ENCODE results near the gene HIPK3.

Gene HIPK3

DNA sequence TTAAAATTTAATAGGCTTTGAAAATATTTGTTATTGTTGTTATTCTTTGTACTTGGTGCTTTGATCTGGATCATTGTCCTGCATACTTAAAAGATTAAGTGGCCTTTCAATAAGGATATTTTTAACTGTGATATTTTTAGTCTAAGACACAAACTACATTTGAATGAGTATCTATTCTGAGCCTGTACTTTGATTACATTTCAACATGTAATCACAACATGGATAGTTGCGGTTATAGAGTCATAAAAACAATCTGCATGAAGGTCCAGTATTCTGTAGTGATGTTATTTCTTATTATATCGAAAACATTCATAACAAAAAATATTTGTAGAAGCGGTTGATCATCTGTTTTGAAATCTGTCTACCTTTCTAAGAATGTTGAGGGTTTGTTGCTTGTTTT, 58.6 kb downstream of the HIPK3 start:
- no peak overlapping the region for H3K27ac ChIP-seq
- H3K36me3 ChIP-seq (replicated peaks), result no peaks in the 10 kb centered on the region
- no peak for DNase-seq
- no peak overlapping the region for H3K4me3 ChIP-seq (ENCODE audit: low read depth, low read length)
- in situ Hi-C loops (cut with HindIII; ENCODE audit: low pct_ligation_motif_present, low sequenced_read_pairs), result no loop called here
- no peaks in the 10 kb centered on the region for H3K27me3 ChIP-seq (replicated peaks)
- TF ChIP-seq CTCF (IDR thresholded peaks at IDR 0.05; ENCODE audit: low read depth, low read length, missing control alignments), result no peak

DNA sequence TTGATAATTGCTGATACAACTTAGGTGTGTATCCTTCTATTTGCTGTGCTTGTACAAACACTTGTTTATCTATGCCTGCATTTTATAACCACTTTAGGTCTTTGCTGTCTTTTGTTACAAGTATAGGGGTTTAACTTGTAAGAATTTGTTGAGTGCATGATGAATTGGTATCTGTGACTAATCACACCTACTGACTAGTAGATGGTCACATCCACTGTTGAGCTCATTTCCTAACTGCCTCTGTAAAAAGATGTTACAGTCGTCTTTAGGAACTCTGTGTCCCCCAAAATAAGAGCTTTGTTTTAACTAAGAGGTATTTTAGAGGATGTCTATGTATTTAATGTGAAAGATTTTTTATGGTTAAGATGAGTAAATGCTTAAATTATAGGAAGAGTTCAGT, 60.5 kb downstream of the HIPK3 start:
- Histone ChIP-seq H3K4me3 (ENCODE audit: low read depth, low read length) (no peak overlapping the region), H3K27ac (no peak overlapping the region), H3K36me3 (replicated peaks) (no peaks in the 10 kb centered on the region), H3K27me3 (replicated peaks) (no peaks in the 10 kb centered on the region)
- no peak for TF ChIP-seq CTCF (IDR thresholded peaks at IDR 0.05; ENCODE audit: low read depth, low read length, missing control alignments)
- in situ Hi-C loops (cut with HindIII; ENCODE audit: low pct_ligation_motif_present, low sequenced_read_pairs), result no loop called here
- DNase-seq, result no peak

- no peak for DNase-seq
- Histone ChIP-seq H3K36me3 (replicated peaks) (no peaks in the 10 kb centered on the region), H3K27ac (no peak overlapping the region), H3K4me3 (ENCODE audit: low read depth, low read length) (no peak overlapping the region), H3K27me3 (replicated peaks) (no peaks in the 10 kb centered on the region)
- in situ Hi-C loops (cut with HindIII; ENCODE audit: low pct_ligation_motif_present, low sequenced_read_pairs), result no loop called here
- TF ChIP-seq CTCF (IDR thresholded peaks at IDR 0.05; ENCODE audit: low read depth, low read length, missing control alignments), result no peak
Measured at GRCh38 chr11:33320016-33320813, 63.0 kb downstream of the HIPK3 start.

DNA sequence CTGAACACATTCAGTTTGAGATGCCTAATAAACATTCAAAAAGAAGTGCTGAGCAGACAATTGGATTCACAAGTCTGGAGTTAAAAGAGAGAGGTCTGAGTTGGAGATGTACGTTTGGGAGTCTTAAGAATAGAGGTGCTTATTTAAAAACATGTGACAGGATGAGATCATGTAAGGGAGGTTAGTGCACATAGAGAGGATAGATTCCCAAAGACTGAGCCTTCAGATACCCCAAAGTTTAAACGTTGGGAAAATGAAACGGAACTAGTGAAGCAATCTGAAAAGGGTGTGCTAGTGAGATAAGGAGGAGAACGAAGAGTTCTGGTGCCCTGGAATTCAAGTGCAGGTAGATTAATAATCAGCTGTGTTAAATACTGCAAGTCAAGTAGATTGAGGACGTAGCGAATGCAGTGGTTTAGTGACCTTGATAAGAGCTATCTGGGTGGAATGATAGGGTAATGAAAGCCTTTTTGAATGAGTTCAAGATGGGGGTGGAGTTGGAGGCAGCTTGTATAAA, 63.7 kb downstream of the HIPK3 start:
- in situ Hi-C loops (cut with HindIII; ENCODE audit: low pct_ligation_motif_present, low sequenced_read_pairs), result no loop called here
- Histone ChIP-seq H3K27me3 (replicated peaks) (no peaks in the 10 kb centered on the region), H3K27ac (no peak overlapping the region), H3K36me3 (replicated peaks) (no peaks in the 10 kb centered on the region), H3K4me3 (ENCODE audit: low read depth, low read length) (no peak overlapping the region)
- no peak for DNase-seq
- TF ChIP-seq CTCF (IDR thresholded peaks at IDR 0.05; ENCODE audit: low read depth, low read length, missing control alignments), result no peak

- in situ Hi-C loops (cut with HindIII; ENCODE audit: low pct_ligation_motif_present, low sequenced_read_pairs), result no loop called here
- DNase-seq, result no peak
- Histone ChIP-seq H3K4me3 (ENCODE audit: low read depth, low read length) (no peak overlapping the region), H3K27ac (no peak overlapping the region), H3K36me3 (replicated peaks) (no peaks in the 10 kb centered on the region), H3K27me3 (replicated peaks) (no peaks in the 10 kb centered on the region)
- TF ChIP-seq CTCF (IDR thresholded peaks at IDR 0.05; ENCODE audit: low read depth, low read length, missing control alignments), result no peak
Measured at GRCh38 chr11:33321422-33321821, 64.2 kb downstream of the HIPK3 start.

- no peak overlapping the region for H3K27ac ChIP-seq
- H3K36me3 ChIP-seq (replicated peaks), result no peaks in the 10 kb centered on the region
- no peak overlapping the region for H3K4me3 ChIP-seq (ENCODE audit: low read depth, low read length)
- no peaks in the 10 kb centered on the region for H3K27me3 ChIP-seq (replicated peaks)
- TF ChIP-seq CTCF (IDR thresholded peaks at IDR 0.05; ENCODE audit: low read depth, low read length, missing control alignments), result no peak
- in situ Hi-C loops (cut with HindIII; ENCODE audit: low pct_ligation_motif_present, low sequenced_read_pairs), result no loop called here
- DNase-seq, result no peak
Measured at GRCh38 chr11:33323421-33323820, 66.2 kb downstream of the HIPK3 start.

All from brain microvascular endothelial cell (primary cell).